ENCODE data around the gene PTP4A1.
"Not testable (repeated sequence)": the region's sequence is repeated elsewhere in the genome, so short reads cannot be mapped to it uniquely, and the experiment has no call there.

PTP4A1 gene

DNA sequence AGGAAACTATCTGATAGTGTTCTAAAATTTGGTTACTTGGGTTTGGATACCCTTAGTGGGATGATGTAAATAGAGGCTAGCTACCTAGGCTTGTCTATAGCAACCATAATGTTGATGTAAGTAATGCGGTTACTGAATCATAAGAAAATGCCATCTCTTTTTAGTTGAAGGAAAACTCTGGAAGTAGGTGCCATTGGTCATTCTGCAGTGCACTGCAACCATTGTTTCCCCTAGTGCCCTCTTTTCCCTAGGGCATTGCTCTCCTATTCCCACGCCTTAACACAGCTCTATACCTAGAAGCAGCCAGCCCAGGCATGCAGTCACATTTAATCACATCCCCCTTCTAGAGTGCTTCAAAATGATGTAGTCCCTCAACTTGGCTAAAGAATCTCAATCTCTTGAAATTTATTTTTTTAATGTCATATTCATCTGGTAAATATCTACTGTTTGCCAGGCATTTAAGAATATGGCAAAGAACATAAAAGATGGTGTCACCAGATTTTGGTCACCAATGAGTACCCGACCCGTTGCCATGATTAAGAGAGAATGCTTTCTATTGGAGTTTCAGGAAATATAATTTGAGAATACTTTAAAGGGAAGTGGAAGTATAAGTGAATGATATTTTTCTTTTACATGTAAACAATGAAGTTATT lies 10.4 kb downstream of the PTP4A1 start:
- no peak for DNase-seq (ENCODE audit: low read depth in 2 of 2)

GRCh38 chr6:63584125-63584514 lies 11.8 kb downstream of the PTP4A1 start:
- DNase-seq (ENCODE audit: low read depth in 2 of 2), result no peak

- no peak for DNase-seq (ENCODE audit: low read depth in 2 of 2)
Observed at GRCh38 chr6:63584566-63584965, 12.3 kb downstream of the PTP4A1 start.

GRCh38 chr6:63585652-63586051 lies 13.4 kb downstream of the PTP4A1 start:
- DNase-seq (ENCODE audit: low read depth in 2 of 2), result not testable (repeated sequence)

DNA sequence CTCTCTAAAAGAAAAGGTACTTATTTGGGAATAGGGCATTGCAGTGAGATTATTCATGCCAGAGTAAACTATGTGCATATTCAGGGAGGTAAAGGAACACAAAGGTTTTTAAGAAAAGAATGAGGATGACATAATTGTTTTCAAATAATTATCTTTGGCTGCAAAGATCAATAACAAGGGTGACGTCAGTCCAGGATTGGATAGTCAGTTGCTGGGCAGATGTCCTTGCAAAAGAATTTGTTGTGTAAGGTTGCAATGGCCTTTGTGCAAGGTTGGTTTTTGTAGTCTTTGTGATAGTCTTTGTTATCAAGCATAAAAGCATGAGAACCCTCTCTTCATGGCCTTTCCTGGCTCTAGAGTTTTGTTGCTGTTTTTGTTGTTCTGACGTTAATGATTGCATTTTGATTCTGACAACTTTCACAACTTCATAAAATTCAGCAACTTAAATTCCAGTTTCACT lies 17.7 kb downstream of the PTP4A1 start:
- DNase-seq (ENCODE audit: low read depth in 2 of 2), result no peak

GRCh38 chr6:63592886-63593285 lies 20.6 kb downstream of the PTP4A1 start:
- DNase-seq (ENCODE audit: low read depth in 2 of 2), result no peak

- DNase-seq (ENCODE audit: low read depth in 2 of 2), result no peak
Observed at GRCh38 chr6:63597141-63598048, 25.1 kb downstream of the PTP4A1 start.

DNA sequence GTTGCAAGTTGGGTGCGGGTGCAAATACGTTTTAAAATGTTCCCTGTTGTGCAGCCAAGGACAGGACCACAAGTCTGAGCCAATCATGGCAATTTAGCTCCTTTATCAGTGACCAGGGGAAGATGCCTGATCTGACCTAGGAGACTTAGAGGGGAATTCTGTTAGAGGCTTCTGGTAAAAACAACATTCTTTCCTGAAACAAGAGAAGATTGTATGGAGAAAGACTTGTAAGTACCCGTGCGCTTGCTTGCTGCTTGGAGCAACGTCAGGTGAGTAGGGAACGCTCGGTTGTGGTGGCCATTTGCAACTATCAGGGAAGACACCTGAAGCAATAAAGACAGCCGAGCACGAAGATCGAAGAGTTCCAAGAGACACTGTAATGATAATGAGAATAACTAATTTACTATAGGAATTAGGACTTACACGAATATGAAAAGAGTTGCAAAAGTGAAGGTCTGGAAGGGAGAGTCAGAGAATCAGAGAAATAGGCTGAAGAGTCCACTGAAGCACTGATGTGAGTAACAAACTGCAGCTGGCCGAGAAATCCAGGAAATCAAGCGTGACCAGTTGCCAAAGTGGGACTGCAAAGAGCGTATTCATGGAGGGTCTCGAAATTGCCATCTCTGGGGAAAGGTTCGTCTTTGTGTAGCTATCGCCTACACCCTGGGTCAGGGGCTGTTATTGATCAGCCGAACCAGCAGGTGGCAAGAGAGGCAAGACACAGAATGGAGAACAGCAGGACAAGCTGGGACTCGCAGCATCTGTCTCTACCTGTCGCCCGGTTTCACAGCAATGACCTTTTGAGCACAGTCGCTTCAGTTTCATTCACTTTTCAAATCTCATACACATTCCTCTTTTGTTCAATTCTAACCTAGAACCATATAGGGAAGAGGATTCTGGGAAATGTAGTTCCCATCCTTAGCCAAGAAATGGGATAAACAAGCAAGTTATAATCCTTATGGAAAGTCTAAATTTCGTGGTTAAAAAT lies 26.1 kb downstream of the PTP4A1 start:
- peak; percentile 37 to 43 for DNase-seq (ENCODE audit: low read depth in 2 of 2)

- DNase-seq (ENCODE audit: low read depth in 2 of 2), result no peak
Observed at GRCh38 chr6:63599243-63599642, 27.0 kb downstream of the PTP4A1 start.

GRCh38 chr6:63600136-63600535 lies 27.9 kb downstream of the PTP4A1 start:
- no peak for DNase-seq (ENCODE audit: low read depth in 2 of 2)

DNA sequence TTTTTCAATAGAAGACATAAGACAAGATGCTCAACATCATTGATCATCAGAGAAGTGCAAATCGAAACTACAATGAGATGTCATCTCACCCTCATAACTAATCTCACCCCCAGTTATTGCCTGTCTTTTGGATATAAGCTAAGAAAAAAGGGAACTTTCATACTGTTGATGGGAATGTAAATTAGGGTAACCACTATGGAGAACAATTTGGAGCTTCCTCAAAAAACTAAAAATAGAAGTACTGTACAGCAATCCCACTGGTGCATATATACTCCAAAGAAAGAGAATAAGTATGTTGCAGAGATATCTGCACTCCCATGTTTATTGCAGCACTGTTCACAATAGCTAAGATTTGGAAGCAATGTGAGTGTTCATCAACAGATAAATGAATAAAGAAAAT lies 37.0 kb downstream of the PTP4A1 start:
- DNase-seq (ENCODE audit: low read depth in 2 of 2), result no peak

DNA sequence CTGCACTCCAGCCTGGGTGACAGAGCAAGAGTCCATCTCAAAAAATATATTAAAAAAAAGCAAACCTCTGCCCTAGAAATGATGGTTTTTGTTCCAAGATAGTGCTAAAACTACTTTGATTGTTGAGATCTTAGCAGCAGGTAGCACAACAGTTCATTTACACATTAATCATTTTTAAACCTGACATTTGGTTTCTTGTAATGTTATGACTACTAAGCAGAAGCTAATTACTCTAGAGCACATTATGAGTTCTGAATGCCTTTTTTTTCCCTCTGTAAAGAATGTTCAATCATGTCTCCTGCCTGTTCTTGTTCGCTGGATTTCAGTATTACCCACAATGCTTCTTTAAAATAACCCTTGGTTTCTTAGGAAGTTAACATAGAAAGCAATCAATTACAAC lies 38.7 kb downstream of the PTP4A1 start:
- DNase-seq (ENCODE audit: low read depth in 2 of 2), result no peak

DNA sequence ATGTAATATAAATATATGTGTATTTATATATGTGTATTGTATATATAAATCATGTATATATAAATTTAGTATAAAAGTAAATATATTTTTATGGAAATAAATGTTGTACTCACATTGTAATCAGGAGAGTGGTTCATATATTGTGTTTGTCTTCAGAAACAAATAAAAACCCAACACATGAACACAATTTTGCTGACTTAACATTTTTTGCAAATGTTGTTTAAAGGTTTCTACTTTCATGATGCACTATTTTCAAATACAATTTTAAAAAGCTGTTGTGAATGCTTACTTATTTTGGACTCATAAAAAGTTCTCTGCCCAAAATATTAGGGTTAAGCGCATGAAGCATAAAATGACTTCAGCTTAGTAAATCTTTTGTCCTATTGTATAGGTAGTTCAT lies 39.3 kb downstream of the PTP4A1 start:
- no peak for DNase-seq (ENCODE audit: low read depth in 2 of 2)

GRCh38 chr6:63615590-63615989 lies 43.3 kb downstream of the PTP4A1 start:
- DNase-seq (ENCODE audit: low read depth in 2 of 2), result no peak
